K562 (cell line): ENCODE results near the gene PLD1. TPM values are rescaled to one million over a fixed set of nuclear protein-coding genes. Genes with fewer than 3 reads are reported as not detected.

Experiments used
- BRF1 ChIP-seq: IDR thresholded peaks from 3 replicates; pipeline ENCODE4 v1.6.1; 2011; ENCODE audit warnings: borderline replicate concordance, mild to moderate bottlenecking; ENCODE audit not compliant: insufficient read length; ENCODE audit errors: extremely low read depth
- CLOCK ChIP-seq: fragments of 250-450 bp; sonication (Bioruptor Pico); IDR thresholded peaks from 2 replicates; pipeline ENCODE4 v1.4.0; 2020; ENCODE audit warnings: mild to moderate bottlenecking, moderate library complexity, borderline replicate concordance
- E2F1 ChIP-seq: sonication (generic); formaldehyde crosslinking; IDR thresholded peaks from 2 replicates; pipeline ENCODE4 v1.8.1; 2023; ENCODE audit warnings: mild to moderate bottlenecking, missing genetic modification reagents, moderate library complexity
- E2F5 ChIP-seq: sonication (generic); formaldehyde crosslinking; IDR thresholded peaks from 2 replicates; pipeline ENCODE4 v1.8.0; 2022; ENCODE audit warnings: mild to moderate bottlenecking, missing genetic modification reagents
- E2F6 ChIP-seq, 2 experiments: IDR thresholded peaks; 2 replicates each; pipeline ENCODE4 v1.6.1; 2011; ENCODE audit warnings: borderline replicate concordance in 1 of 2, control low read depth in 1 of 2, low read depth in 1 of 2, low read length in 1 of 2, mild to moderate bottlenecking in 1 of 2, mixed read lengths in 1 of 2, moderate library complexity in 1 of 2; ENCODE audit not compliant: insufficient read depth in 1 of 2, insufficient read length in 1 of 2, poor library complexity in 1 of 2, severe bottlenecking in 1 of 2; ENCODE audit errors: extremely low read depth in 1 of 2
- FOXA1 ChIP-seq: fragments of 450-650 bp; IDR thresholded peaks from 2 replicates; pipeline ENCODE4 v1.6.1; 2016; ENCODE audit warnings: mild to moderate bottlenecking, borderline replicate concordance
- FUS ChIP-seq: fragments of 200-400 bp; formaldehyde crosslinking; optimal IDR thresholded peaks from 2 replicates; pipeline ENCODE3; 2017; ENCODE audit warnings: low read depth, low read length
- GTF3C2 ChIP-seq: IDR thresholded peaks from 3 replicates; pipeline ENCODE4 v1.6.1; 2011; ENCODE audit warnings: borderline replicate concordance, mild to moderate bottlenecking, moderate library complexity; ENCODE audit not compliant: insufficient read length; ENCODE audit errors: extremely low read depth
- HDAC2 ChIP-seq: fragments of 450-650 bp; IDR thresholded peaks from 2 replicates; pipeline ENCODE4 v1.6.1; 2016; ENCODE audit warnings: mild to moderate bottlenecking
- HNRNPL ChIP-seq: fragments of 200-400 bp; formaldehyde crosslinking; IDR thresholded peaks from 2 replicates; pipeline ENCODE4 v1.6.1; 2017; ENCODE audit warnings: low read depth, mild to moderate bottlenecking, low read length
- MTA2 ChIP-seq: fragments of 450-650 bp; IDR thresholded peaks from 2 replicates; pipeline ENCODE4 v1.6.1; 2016; ENCODE audit warnings: low read depth
- RAD21 ChIP-seq, 2 experiments: fragments of 250-450 bp in 1 of 2; fragments of 450-650 bp in 1 of 2; sonication (Bioruptor Pico) in 1 of 2; formaldehyde crosslinking in 1 of 2; IDR thresholded peaks in 1 of 2; conservative IDR thresholded peaks in 1 of 2; 2 replicates each; pipeline versions ENCODE4 v1.4.0 to v1.8.0; 2020 to 2022; ENCODE audit warnings: mild to moderate bottlenecking in 2 of 2, moderate library complexity in 1 of 2
- RHOXF2B ChIP-seq: fragments of 250-450 bp; sonication (Bioruptor Pico); conservative IDR thresholded peaks from 2 replicates; pipeline ENCODE4 v1.5.1; 2021
- SLC30A9 ChIP-seq: fragments of 250-450 bp; sonication (Bioruptor Pico); IDR thresholded peaks from 2 replicates; pipeline ENCODE4 v1.8.0; 2022; ENCODE audit warnings: mild to moderate bottlenecking, moderate library complexity
- ZBTB17 ChIP-seq: fragments of 450-650 bp; formaldehyde crosslinking; IDR thresholded peaks from 2 replicates; pipeline ENCODE4 v1.4.0; 2020; ENCODE audit warnings: mild to moderate bottlenecking
- ZKSCAN8 ChIP-seq: fragments of 200-800 bp; sonication (Bioruptor generic); IDR thresholded peaks from 2 replicates; pipeline ENCODE4 v1.6.1; 2016; ENCODE audit warnings: missing genetic modification characterization, missing compliant biosample characterization
- ZNF830 ChIP-seq: fragments of 250-450 bp; sonication (Bioruptor Pico); IDR thresholded peaks from 2 replicates; pipeline ENCODE4 v1.5.0; 2021; ENCODE audit warnings: mild to moderate bottlenecking
- polyA plus RNA-seq, 8 experiments: library from polyadenylated mRNA; depleted of rRNA in 4 of 8; stranded (reverse) in 5 of 8; unstranded in 3 of 8; fragments of >200 nt; fragmentation: Nextera tagmentation in 2 of 8; fragmentation: Illumina TruSeq in 1 of 8; extraction: Ambion mirVana in 2 of 8; extraction: Trizol in 1 of 8; gene quantifications; 2 replicates each; pipeline versions ENCODE4 v1.2.1 to v1.2.3, GENCODE V29; 2011 to 2014; ENCODE audit warnings: inconsistent platforms in 1 of 8, missing spikeins in 1 of 8
- total RNA-seq, 7 experiments: library from RNA; depleted of rRNA in 6 of 7; stranded (reverse); fragments of >200 nt in 6 of 7; fragmentation: Illumina TruSeq in 2 of 7; extraction: Trizol in 2 of 7; gene quantifications; 2 replicates each; pipeline versions ENCODE4 v1.2.1 to v1.2.3, GENCODE V29; 2011 to 2021; ENCODE audit warnings: low replicate concordance in 1 of 7

PLD1 gene
- total and polyA plus RNA-seq, 9 of the 15 experiments (the other 6 are each of a cell fraction or from before 2014, with no cell fraction given), result 8.4 to 26.1 (median 18.6) TPM

- TF ChIP-seq MTA2 (no peak), E2F5 (no peak), RAD21 (CRISPR knock-in tag; conservative IDR thresholded peaks at IDR 0.05 in 1 of 2, IDR thresholded peaks at IDR 0.05 in 1 of 2) (no peak), E2F1 (no peak), ZKSCAN8 (CRISPR knock-in tag) (no peak), E2F6 (IDR thresholded peaks at IDR 0.05; ENCODE audit: borderline replicate concordance in 1 of 2, extremely low read depth in 1 of 2, insufficient read depth in 1 of 2, insufficient read length in 1 of 2, low read depth in 1 of 2, low read length in 1 of 2, poor library complexity in 1 of 2, severe bottlenecking in 1 of 2) (no peak), RHOXF2B (CRISPR knock-in tag) (no peak), HDAC2 (no peak), BRF1 (no peak), SLC30A9 (CRISPR knock-in tag) (no peak), FUS (no peak), CLOCK (no peak), ZNF830 (CRISPR knock-in tag) (no peak), GTF3C2 (no peak), HNRNPL (no peak), FOXA1 (no peak), ZBTB17 (no peak)
Observed at GRCh38 chr3:171748064-171748924, 62.0 kb downstream of the PLD1 start (continued).
